Retina (tissue), 1 donor: ENCODE results near the gene LTB4R.

Experiments
- DNase-seq: peaks from one replicate; pipeline ENCODE4 v3.0.0-alpha.2; 2016

The LTB4R gene

DNA sequence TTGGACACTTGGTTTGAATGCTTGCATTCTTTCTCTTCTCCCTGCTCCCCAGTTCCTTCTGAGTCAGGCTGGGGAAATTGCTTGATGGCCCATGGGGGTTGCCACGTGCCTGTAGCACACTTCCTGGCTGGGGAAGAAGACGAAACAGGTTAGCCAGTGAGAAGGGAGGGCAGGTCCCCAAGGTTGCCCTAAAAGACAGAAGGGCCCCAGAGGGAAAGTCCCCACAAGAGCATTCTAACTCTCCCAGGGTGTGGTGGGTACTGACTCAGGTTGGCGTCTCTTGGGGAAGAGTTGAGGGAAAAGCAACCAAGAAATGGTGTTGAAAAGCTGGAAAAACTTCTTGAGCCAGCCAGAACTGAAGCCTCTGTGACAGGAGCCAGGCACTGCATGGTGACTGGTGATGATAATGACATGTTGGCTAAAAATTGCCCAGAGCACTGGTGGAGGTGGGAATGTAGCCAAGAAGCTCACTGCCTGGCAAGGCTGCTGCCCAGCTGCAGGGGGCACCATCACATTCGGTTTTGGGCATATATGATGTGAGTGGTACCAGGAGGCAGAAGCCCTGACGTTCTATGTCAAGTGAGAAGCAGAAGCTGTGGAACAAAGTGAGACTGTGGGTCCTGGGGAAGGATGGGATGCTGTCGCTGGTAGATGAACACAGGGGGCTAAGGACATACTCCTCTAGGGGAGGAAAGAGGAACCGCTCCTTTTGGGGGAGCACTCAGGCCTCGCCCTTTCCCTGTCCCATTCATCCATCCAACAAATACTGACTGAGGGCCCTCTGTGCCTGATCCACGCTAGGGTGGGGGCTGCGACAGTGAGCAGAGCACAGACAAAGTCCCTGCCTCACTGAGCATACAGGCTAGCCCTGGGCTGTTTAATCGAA lies 31.8 kb upstream of the LTB4R start:
- DNase-seq = no peak

DNA sequence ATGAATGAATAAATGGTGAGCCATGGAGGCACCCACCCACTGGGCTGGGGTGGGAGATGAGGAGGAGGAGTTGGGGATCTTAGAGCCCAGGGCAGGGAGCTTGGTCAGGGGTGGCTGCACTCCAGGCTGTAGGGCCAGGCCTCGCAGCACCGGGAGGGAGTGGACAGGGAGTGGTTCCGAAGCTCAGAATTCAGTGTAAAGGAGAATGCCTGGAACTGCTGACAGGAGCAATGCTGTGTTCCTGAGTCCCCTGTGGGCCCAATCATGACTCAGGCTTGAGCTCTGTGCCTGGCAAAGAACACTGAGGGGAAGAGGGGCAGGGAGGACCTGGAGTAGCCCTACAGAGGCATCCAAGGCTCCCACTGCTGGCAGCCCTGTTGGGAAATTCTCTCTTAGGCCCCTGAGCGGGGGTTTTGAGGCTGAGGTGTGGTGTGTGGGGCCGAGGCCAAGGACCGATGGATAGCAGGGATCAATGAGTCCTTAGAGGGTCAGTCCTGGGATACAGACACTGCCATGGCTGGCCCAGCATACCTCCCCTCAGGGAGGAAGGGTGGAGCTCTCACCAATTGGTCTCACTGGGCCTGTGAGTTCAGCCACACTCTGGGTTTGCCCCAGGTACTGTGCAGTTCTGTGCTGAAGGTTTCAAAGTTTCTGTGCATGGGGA lies 30.4 kb upstream of the LTB4R start:
- no peak for DNase-seq

DNA sequence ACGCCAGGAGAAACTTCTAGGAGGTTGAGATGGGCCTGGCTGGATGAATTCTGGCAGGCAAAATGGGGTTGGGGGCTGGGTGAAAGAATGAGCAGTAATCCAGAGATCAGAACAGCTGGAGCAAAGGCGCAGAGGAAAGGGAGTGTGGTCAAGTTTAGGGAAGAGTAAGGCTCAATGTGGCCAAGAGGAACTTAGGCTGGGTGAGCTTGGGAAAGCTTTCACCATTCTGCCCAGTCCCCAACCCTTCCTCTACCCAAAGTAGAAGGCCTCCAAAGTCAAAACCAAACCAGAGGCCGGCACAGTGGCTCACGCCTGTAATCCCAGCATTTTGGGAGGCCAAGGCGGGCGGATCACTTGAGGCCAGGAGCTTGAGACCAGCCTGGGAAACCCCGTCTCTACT lies 29.7 kb upstream of the LTB4R start:
- no peak for DNase-seq

DNA sequence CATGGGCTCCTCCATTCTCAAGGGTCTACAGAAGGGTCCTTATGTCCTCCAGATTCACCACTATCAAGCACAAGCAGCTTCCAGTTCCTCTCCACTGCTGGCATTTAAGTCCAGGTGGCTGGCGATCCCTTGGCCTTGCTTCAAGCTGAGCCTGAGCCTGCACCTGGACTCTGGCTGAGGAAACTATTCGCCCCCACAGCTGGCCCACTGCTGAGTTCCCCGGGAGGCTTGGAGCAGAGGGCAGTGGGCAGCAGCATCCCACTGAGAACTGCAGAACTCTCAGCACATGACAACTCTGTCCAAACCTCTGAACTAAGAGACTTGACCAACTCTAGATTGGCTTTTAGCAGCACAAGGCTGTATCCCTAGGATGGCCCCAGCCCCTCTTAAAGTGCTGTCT lies 28.6 kb upstream of the LTB4R start:
- DNase-seq = no peak

DNA sequence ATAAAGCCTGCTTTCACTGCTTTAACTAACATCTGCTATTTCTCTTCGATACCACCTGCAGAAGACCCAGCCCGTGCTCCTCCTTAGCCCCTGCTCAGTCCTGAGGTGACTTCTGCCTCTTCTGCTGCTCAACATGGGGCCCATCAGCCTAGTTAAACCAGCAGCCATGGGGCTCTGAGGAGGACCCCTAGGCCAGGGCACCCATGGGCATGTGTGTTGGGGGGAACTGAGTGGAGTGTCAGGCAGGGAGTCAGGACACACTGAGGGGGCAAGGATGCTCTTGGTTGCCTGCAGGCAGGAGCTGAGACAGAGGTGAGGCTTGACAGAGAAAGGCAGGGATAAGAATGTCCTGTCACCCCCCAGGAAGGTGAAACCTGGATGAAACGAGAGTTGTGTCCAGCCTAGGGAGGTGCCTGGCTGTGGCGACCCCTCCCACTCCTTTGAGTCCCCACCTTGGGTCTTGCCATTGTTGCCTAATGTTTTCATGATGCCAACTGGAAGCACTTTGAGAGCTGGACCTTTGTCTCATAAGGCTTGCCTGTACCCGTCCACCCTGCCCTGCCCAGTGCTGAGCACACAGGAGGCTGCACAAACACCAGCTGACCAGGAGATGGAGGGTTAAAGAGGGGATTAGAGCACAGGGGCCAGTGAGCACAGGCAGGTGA lies 27.4 kb upstream of the LTB4R start:
- DNase-seq = no peak

DNA sequence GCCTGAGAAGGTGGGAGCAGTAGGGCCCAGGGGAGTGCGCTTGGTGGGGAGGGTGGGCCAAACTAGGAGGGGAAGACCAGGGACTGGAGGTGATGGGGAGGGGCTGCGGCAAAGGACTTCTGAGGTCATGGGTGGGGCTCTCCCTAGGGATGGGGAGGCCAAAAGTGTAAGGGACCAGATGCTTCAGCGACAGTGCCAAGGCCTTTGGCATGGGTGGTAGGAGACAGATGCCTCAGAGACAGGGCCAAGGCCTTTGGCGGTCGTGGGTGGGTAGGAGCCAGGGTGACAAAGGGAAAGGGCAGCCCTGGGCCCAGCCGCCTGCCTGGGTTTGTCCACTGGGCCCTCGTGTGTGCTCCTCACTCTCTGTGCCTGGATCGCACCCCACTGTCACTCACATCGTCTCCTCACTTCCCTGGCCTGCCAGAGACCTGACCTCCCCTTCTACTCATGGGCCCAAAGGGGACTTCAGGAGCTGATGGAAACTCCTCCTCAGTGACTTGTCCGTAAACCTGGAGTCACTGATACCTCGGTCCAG lies 26.7 kb upstream of the LTB4R start:
- DNase-seq = no peak

DNA sequence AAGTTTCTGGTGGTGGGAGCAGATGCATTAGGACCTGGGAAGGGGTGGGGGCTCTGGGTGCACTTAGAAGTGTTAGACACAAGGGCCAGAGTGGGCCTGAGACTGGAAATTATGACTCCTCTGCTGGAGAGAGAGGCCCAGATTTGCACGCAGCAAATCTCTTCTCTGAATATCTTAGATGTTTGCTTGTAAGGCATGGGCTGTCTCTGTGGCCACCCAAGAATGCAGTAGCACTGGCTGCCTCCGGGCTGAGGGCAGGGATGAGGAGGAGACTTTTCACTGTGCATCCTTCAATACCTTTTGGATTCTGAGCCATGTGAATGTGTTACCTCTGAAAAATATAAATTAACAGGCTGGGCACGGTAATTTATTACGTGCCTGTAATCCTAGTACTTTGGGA lies 26.0 kb upstream of the LTB4R start:
- no peak for DNase-seq

DNA sequence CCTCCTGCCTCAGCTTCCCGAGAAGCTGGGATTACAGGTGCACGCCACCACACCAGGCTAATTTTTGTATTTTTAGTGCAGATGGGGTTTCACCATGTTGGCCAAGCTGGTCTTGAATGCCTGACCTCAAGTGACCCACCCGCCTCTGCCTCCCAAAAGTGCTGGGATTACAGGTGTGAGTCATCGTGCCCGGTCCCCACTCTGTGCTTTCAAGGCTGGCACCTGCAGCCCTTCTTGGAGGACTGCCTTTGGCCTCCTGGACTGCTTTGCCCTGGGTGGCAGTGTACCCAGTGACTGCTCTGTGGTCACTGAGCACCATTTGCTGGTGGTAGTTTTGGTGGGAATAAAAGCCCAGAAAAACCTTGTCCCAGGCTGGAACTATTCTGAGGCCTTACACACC lies 24.3 kb upstream of the LTB4R start:
- no peak for DNase-seq

DNA sequence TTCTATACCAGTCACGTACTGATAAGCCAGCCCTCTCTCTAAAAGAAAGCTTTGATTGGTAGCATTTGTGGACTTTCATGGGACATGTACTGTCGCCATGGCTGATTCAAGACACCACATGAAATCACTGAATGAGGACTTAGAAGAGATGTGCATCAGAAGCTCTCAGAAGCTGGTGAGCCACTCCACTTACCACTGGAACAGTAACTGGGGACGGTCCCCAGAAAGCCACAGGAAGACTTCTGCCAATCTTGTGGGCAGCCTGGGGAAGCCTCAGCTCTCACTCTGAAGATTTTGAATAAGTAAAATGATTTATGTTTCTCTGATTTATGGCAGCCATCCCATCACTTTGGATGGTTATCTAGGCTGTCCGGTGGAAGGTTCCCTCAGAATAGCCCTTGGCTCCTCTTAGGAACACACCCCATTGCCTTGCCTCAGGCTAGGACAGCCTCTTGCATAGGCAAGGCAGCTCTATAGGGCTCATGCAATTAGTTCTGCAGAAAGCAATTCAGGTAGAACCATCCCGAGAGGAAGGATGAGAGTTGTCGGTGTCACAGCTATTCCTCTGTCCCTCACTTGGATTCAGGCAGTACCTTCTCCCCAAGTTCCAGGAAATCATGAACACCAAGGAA lies 21.5 kb upstream of the LTB4R start:
- no peak for DNase-seq

DNA sequence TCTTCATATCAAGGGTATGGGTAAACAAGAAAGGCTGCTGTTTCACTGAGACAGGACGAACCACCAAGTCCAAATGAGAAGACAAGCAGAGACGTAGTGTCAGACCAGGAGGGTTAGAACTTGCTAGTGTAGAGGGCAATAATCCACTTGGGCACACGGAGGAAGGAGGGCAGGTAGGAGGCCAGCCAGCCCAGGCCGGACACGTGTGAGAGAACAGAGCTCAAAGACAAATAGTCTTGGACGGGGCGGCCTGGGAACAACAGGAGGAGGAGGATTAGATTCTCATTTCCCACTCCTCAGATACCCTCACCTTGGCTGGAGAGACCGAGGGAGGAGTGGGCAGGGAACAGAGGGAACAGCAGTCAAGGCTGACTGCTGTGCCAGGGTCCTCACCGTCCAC lies 20.6 kb upstream of the LTB4R start:
- DNase-seq = no peak

DNA sequence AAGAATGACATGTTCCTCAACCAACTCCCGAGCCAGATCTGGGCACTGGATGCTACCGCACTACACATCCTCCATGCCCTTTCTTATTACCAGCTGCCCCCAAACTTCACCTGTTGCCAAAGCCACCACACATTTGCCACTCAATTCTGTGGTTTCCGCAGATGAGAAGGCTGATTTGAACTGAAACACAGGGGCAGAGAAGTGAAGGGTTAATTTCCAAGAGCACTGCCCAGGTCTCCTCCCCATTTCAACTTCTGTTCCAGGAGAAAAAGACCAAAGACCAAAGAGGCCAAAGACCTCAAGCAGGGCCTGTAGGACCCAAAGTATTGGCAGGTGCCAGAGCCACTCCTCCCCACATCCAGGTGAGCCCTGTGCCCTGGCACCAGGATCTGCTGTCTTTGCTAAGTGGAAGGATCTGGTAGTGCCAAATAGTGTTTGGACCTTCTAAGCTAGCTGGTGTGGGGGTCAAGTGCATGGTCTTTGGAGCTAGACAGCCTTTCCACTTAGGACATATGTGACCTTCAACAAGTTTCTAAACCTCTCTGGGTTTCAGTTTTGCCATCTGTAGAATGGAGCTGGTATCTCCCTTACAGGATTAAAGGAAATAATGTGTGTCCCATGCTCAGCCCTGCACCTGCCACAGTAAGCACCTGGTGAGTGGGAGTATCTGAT lies 19.7 kb upstream of the LTB4R start:
- no peak for DNase-seq

DNA sequence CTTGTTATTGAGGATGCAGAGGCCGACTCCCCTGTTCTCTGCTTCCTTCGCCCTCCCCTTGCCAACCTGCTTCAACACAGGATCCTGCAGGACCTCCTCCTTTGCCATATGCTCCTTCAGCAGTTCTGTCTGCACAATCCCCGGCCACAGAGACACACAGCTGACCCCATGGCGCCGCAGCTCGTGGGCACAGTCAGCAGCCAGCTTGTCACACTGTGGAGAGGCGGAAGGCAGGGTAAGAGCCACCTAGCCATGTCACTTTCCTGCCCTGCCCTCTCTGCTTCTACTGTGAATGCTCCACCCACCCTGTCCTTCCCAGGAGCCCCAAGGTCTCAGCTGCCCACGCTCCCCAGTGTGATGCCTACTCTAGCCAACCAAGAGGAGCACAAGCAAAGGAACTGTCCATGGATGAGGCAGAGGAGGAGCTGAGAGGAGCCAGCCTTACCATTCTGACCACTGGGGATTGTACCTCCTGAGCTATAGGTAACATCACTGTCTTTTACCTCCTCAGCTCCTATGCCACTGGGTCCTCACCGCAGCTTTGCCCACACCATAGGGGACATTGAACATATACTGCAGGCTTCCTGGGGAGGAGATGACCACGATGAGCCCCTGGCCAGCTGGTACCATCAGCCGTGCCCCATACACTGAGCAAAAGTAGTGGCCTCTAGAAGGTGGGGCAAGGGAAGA lies 19.0 kb upstream of the LTB4R start:
- no peak for DNase-seq

DNA sequence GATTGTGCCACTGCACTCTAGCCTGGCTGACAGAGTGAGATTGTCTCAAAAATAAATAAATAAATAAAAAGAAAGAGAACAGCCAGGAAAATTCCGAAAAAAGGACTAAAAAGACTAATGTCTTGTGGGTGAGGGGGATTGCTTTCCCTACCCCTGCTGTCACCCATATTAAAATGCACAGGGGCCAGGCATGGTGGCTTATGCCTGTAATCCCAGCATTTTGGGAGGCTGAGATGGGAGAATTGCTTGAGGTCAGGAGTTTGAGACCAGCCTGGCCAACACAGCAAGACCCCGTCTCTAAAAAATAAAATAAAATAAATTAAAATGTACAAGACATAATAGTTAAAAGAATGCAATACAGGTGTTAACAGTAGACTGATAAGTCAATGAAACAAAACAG lies 17.8 kb upstream of the LTB4R start:
- no peak for DNase-seq

DNA sequence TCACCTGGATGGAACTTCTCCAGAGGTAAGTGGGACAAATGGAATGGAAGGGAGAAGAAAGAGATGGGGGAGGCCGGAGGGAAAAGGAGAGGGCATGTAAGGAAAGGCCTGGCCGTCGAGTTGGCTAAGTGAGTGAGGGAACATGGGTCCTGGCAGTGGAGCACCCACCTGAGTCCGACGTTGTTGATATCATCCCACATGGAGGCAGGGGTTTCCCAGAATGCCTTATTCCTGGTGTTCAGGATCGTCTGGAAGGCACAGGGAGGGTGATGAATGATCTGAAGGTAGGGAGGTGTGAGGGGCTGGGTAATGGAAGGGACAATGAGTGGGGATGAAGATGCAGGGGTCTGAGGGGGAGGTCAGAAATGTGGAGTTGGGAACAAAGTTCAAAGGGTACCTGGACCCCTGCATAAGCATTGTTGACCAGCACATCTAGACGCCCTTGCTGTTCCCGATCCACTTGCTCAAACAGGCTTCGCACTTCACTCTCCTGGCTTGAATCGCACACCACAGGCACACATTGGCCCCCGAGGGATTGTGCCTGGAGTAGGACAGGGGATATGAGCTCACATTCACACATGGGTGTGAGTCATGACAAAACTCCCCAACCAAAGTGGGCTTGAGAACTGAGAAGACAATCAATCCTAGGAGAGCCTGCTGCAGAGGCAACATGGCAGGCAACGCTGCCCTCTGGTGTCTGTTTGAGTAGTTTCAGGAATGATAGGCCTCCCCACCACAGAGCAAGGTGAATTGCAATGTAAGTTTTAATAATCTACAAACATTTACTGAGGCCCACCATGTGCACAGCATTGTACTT lies 14.8 kb upstream of the LTB4R start:
- peak; percentile 60 for DNase-seq

DNA sequence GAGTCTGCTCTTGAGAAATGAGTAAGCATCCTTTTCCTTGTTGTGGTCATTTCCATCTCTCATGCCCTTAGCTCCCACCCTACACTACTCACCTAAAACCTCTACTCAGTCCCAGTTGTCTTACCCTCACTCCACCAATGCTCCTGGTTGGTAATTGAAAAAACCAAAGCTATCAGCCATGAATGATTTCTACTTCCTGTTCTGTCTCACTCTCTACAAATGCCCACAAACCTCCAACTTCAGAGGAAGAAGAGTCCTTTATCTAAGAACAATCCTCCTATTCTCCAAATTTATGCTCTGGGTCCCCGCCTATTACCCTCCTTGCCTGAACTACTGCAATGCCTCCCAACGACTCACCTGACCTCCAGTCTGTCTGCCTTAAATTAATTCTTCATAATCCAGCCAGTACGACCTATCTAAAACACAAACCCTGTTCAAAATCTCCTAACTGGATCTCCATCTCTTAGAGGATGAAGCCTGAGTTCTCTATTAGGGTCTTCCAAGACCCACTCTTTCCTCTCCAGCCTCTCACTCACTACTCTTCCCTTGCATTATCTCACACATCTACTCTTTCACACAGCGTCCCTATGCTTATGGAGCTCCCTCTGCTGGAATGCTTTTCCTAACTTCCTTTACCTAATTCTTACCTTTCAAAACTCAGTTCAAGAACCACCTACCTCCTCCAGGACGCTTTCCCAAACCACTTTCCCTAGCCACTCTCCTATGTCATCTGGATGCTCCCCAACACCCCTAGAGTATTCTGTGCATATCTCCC lies 13.9 kb upstream of the LTB4R start:
- no peak for DNase-seq

DNA sequence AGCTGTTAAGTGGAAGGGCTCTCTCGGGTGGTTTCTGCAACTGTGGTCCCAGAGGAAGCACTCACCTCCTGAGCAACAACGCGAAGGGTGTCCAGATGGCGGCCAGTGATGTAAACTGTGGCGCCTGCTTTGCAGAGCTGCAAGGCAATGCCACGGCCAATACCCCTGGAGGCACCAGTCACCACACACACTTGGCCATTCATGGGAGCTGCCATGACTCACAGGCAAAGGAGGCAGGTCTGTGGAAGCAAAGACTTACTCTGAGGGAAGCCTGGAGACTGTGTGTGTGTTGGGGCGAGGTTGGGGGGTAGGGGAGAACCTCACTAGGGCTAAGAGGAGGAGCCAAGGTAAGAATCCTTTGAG lies 12.4 kb upstream of the LTB4R start:
- DNase-seq = no peak

DNA sequence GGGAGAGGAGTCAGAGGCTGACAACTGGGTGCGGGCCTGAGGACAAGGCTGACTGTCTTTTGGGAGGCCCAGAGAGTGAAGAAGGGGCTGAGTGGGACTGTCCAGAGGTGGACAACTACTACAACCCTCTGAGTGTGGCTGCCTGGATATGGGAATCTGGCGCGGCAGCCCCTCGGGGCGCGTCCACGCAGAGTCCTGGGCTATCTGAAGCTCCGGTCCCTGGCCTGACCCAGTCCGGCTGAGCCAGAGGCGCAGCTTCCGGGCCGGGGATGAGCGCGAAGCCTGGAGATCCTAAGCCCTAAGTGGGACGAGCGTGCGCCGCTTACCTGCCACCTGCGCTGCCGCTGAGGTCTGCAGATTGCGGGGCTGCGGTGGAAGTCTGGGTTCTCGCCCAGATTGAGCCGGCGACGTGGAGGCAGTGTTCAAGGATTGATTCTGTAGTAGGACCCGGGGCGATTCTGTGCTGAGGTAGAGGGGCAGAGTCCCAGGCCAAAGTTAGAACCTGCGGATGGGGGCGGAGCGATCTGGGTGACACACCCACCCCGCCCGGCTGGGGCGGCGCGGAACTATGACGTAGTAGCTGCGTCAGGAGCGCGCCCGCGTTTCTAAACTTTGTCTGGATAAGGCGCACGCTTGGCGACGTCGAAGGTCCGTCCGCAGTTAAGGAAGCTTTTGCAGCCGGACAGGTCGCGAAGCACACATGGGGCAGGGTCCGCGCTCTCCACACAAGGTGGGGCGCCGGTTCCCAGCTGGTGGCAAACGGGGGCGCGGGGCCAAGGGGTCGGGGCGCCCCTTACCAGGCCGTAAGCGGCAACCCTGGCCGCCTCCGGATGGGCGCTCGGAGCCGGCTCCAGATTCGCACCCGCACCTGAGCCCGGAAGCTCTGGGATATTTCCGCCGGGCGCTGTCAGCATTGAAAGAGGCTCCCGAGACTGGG lies 11.8 kb upstream of the LTB4R start, which contains the start of the genes DHRS1 and NOP9:
Gene DHRS1, minus strand, starts transcription at position 526 of the 937 bp plus-strand sequence. CDS start 674 bp downstream, outside the sequence.
Gene NOP9, plus strand, starts transcription at position 596 of the 937 bp plus-strand sequence. Its CDS starts 105 bp downstream, at position 701.
- peak; percentile 96 for DNase-seq

DNA sequence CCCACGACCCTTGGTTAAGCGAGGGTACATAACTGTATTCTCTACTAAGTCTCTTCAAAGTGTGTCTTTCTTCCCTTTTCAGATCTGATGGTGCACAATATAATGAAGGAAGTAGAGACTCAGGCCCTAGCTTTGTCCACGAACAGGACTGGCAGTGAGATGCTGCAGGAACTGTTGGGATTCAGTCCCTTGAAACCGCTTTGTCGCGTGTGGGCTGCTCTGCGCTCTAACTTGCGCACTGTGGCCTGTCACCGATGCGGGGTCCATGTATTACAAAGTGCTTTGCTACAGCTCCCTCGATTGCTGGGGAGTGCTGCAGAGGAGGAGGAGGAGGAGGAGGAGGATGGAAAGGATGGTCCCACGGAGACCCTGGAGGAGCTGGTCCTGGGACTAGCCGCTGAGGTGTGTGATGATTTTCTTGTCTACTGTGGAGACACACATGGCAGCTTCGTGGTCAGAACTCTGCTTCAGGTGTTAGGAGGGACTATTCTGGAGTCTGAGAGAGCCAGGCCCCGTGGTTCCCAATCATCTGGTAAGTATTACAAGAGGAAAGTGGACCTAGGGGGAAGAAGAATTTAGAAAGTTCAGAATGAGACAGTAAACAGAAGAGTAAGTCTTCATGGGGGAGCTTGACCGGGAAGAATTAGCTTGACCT lies 10.8 kb upstream of the LTB4R start:
- DNase-seq = no peak
